HT1080 (cell line): ENCODE results near the gene BEGAIN. TPM values are rescaled to one million over a fixed set of nuclear protein-coding genes. Genes with fewer than 3 reads are reported as not detected.

ENCODE experiments used
- DNase-seq: peaks from one replicate; pipeline ENCODE4 v3.0.0-alpha.2; 2015; ENCODE audit warnings: low read depth
- polyA plus RNA-seq, 2 experiments: library from polyadenylated mRNA; depleted of rRNA; stranded (reverse); fragments of >200 nt; gene quantifications; 2 replicates each; pipeline ENCODE4 v1.2.3, GENCODE V29; 2015
- total RNA-seq: library from RNA; depleted of rRNA; stranded (reverse); fragments of >200 nt; shearing (Covaris generic); gene quantifications from 2 replicates; pipeline ENCODE4 v1.2.3, GENCODE V29; 2014; rRNA removed

Gene BEGAIN, protein sequence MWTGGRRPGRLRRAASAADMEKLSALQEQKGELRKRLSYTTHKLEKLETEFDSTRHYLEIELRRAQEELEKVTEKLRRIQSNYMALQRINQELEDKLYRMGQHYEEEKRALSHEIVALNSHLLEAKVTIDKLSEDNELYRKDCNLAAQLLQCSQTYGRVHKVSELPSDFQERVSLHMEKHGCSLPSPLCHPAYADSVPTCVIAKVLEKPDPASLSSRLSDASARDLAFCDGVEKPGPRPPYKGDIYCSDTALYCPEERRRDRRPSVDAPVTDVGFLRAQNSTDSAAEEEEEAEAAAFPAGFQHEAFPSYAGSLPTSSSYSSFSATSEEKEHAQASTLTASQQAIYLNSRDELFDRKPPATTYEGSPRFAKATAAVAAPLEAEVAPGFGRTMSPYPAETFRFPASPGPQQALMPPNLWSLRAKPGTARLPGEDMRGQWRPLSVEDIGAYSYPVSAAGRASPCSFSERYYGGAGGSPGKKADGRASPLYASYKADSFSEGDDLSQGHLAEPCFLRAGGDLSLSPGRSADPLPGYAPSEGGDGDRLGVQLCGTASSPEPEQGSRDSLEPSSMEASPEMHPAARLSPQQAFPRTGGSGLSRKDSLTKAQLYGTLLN
- 0.33 and 0.35 TPM in 2 replicates for total RNA-seq
- 0.14 TPM in 1 of 2 replicates, not detected in the other for polyA plus RNA-seq (2015; cell fraction: cytosol; rRNA removed)
- polyA plus RNA-seq (2015; cell fraction: nucleus; rRNA removed), result 0.09 TPM in 1 of 2 replicates, not detected in the other

DNA sequence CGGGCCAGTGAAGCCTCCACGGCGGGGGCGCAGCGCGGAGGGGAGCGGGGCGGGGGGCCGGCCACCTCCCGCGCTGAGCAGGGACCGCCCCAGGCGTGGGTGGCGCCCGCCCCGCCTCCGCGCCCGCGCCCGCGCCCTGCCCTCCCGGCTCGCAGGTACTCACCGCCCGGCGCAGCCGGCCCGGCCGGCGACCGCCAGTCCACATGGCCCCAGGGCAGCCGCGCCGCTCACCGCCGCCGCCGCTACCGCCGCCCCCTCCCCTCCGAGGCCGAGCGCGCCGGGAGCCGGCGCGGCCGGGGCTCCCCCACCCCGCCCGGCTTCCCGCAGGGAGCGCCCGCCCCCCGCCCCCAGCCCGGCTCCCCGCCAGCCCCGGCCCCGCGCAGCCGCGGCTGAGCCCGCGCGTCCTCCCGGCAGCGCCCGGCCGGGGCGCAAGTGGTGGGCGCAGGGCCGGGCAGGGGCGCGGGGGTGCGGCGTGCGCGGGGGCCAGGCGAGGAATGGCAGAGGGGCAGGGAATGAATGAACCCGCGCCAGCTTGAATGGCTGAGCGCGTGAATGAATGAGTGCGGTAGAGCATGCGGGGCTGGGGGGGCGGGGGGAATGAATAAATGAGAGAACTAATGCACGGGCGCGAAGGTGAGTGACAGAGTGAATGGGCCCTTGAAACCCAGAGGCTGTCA, at the start of gene BEGAIN:
TSS of gene BEGAIN (minus strand) at position 332 of the 677 bp plus-strand sequence. CDS start at position 205, 127 bp downstream.
- DNase-seq, result no peak

DNA sequence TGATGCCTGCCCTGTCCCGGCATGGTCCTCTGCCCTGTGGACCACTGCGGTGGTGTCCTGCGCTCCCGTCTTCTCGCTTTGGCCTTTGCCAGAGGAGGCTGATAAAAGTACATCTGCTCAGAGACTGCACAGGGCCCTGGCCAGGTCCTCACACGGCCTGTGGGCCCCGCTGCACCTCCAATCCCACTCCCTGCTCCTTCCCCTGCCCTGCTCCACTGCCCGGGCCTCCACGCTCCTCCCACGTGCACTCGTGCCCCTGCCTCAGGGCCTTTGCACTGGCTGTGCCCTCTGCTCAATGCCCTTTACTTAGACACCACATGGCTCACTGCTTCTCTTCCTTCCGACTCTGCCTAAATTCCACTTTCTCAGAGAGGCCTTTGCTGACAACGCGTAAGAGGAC, 49.3 kb upstream of the BEGAIN start:
- no peak for DNase-seq

DNA sequence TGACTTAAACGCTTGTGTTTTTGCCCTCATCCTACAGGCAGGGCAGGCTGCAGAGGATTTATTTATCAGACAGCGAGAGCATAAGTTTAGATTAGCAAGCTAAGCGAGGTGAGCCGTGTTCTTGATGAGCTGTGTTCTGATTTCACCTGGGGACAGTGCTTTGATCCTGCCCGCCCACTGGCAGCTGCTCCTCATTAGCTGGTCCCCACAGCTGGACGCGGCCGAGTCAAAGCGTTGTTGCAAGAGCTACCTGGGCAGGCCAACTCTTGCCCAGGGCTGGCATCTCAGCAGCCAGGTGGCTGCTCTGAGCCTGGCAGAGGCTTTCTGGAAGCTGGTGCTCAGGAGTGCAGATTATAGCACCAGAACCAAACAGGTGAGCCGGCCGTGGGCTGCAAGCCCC, 46.8 kb upstream of the BEGAIN start:
- DNase-seq, result no peak

DNA sequence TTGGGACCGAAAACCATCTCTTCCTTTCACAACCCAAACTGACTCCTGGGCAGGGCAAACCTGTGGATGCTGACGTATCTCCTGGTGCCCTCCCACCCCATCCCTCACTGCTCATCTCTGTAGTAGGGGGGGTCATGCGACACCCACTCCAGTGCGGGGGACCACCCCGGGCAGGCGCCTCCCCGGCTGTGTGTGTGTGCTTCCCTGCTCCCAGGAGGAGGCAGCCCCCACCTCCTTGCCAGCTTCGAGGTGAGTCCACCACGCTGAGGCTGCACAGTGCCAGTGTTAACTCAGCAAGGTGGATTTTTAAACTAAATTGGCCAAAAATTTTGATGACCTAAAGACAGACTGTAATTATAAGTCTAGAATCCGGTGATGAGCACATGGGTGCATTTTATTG, 46.2 kb upstream of the BEGAIN start:
- no peak for DNase-seq

DNA sequence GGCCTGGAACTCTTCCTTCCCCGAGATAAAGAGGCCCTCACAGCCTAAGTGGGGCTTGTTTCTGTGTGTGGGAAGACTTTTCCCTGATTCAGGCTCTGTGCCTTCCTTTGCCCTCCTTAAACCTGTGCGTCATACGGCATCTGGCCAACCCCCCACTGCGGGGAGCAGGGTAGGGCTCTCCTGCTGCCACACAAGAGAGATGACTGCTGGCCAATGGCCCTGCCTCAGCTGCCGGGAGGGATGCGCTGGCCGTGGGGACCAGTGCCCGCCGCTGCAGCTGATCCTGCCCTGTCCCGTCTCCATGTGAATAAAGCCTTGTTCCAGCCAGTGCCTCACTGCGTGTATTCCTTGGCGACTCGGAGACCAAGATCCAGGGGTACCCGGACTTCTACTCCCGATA, 42.5 kb upstream of the BEGAIN start:
- peak; percentile 79 for DNase-seq

DNA sequence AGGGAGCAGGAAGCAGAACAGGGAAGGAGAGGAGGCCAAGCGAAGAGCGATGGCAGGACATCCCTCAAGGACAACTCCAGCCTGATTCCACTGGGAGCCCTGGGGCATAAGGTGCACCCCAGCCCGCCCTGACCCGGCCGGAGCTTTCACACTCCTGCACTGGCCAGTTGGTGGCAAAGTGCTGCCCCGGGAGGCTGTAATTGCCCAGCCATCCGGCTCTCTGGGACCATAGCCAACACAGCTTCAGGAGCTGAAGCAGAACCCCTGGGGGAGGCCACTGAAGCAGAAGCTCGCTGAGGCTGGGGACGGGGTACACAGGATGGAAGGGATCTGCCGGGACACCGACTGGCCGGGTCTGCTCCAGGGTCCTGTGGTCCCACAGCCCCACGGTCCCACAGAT, 41.9 kb upstream of the BEGAIN start:
- DNase-seq, result no peak

DNA sequence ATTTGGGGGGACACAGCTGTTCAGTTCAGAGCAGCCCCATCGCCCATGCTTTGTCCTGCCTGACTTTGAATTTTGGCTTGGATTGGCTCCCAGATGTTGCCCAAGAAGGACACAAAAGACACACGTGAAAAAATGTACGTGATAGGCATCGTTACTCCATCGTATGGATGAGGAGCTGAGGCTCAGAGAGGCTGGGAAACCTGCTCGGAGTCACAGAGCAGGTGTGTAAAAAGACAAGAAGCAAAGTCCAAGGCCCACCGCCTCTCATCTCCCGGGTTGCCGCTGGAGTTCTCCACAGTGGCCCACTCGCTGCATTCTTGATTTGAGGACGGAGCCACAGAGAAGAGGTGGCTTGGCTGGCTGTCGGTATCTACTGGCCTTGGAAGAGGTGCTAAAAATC, 41.0 kb upstream of the BEGAIN start:
- no peak for DNase-seq

DNA sequence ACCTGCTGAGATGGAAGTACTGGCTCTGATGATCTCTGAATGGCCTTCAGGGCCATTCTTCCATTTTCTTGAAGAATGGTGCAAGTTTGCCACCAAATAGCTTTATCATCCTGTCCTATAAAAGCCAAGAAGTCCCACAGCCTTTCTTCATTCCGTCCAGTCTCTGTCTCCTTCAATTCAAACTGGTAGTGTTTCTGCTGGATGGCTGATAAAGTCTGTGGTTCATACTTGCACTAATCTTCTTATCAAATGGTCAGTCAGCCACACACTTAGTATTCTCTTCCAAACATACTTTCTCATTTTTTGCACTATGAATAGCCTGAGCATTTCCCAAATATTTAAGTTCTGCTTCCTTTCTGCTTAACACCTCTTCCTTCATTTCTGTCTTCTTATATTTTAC, 39.4 kb upstream of the BEGAIN start:
- no peak for DNase-seq

DNA sequence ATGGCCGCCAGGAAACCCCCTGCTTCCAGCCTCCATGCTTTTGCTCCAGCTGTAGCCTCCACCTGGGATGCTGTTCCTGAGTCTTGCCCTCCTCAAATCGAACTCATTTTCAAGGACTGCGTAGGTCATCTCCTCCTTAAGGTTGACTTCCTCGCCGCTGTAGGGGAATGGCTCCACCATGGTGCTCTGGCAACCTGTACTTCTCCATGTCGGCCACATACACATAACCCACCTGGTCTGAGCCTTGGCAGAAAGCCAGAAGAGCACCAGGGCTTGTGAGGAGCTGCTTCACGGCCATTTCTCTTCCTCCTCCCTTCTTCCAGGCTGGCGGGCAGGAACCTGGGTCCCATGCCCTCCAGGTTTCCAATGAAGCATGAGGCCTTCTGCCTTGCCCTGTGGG, 36.7 kb upstream of the BEGAIN start:
- no peak for DNase-seq

DNA sequence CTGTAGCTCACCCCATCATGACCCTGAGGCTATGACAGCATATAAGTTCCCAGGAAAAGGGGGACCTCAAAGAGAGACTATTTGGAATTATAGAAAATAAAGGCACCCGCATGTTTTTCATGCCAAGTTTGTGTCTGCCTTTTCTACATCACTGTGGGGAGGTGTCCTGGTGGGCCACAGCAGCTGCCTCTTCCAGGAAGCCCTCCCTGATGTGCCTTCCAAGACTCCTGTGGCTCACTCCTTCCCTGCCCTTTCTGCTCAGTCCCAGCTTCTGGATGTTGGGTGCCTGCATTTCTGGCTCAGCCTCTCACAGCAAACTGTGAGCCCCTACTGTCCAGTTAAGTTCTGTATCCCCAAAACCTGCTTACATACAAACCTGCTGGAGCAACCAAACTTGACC, 36.3 kb upstream of the BEGAIN start:
- DNase-seq, result no peak

DNA sequence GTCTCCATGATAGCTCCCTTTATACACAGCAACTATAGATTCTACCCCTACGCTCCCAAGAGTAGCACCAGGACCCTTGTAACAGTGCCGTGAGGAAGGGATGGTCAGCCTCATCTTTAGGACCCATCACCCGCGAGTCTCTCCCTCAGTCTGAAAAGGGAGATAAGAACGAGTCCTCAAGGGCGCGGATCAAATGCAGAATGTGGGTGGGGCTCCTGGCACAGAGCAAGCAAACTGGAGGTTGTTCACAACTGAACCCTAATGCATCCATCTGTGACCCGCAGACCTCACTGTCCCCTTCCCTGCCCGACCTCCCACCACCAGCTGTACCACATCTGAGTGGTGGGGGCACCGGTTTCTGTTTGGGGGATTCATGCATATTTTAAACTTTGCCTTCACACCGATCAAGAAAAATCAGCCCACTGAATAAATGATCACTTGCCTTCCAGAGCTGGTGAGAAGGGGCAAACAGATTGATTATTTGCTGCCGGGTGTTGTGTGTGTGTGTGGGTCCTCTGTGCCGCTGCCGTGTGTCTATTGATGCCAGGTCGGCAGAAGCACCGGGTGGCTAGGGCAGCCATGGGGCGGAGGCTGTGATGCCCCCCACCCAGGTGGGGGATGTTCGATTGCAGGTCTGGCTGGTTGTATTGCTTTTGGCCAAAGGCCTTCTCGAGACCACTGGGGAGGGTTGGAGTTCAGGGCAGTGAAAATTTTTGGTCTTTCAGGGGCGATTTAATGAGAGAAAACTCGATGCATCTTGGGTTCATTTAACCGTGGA, 35.7 kb upstream of the BEGAIN start:
- DNase-seq, result no peak

DNA sequence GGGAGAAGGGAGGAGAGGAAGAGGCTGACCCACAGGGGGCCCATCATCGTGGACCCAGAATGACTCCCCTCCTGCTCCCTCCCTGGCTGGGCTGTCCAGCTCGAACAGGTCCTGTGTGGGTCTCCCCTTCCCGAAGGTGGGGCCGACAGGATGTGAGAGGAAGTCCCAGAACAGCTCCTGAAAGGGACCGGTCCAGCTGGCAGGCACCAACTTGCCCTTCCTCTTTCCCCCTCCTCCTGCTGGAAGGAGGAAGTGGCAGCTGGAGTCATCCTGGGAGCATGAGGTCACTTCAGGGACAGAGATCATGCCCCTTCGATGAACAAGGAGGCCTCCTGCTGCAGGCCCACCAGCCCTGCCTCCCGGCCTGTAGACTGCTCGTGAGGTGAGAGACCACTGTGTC, 35.0 kb upstream of the BEGAIN start:
- DNase-seq, result no peak

DNA sequence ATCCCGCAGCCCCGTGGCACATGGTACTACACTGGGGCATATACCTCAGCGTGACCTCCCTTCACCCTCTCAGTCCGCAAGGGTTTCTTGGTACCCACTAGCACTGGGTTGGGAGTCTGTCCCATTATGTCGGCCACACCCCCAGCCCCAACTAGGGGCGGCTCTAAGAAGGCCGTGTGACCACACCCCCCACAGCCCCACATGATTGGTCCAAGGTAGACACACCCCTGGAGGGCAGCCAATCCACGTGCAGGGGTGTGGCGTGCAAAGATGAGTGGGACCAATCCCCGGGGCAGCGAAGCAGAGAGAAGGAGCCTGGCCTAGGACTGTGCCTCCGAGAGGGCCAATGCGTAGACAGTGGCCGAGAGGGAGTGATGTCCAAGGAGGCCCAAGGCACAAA, 34.6 kb upstream of the BEGAIN start:
- DNase-seq, result no peak

DNA sequence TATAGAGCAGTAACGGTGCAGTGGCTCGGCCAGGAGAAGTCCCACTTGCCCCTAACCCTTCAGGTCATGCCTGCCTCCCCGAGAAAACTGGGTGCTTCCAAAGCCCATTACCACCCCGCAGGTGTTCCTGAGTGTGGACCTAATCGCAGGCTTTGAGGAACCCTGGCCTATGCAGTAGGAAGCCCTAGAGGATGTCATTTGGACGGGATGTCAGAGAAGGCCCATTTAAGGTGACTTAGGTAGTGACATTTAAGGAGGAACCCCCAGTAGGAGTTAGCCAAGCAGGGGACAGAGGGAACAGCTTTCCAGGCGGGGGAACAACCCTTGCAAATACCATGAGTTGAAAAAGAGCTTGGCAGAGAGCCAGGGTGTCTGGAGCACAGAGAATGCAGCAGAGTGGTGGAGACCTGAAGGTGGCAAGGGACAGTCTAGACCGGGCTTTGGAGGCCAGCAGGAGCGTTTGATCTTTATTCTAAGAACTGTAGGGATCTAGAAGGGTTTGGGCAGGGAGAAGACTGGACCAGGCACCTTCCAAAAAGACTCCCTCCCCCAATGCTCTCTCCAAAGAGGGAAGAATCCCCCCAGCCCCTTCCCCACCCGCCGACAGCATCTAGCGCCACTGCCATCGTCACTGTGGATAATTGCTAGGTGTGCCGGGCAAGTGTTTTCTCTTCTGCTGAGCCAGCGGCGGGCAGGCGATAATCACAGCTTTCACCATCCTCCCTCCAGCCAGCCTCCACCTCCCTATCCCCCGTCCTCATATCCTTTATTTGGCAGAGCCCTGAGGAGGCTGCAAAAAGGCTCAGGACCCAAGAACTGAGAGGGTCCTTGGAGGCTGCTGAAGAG, 33.3 kb upstream of the BEGAIN start:
- DNase-seq, result no peak

DNA sequence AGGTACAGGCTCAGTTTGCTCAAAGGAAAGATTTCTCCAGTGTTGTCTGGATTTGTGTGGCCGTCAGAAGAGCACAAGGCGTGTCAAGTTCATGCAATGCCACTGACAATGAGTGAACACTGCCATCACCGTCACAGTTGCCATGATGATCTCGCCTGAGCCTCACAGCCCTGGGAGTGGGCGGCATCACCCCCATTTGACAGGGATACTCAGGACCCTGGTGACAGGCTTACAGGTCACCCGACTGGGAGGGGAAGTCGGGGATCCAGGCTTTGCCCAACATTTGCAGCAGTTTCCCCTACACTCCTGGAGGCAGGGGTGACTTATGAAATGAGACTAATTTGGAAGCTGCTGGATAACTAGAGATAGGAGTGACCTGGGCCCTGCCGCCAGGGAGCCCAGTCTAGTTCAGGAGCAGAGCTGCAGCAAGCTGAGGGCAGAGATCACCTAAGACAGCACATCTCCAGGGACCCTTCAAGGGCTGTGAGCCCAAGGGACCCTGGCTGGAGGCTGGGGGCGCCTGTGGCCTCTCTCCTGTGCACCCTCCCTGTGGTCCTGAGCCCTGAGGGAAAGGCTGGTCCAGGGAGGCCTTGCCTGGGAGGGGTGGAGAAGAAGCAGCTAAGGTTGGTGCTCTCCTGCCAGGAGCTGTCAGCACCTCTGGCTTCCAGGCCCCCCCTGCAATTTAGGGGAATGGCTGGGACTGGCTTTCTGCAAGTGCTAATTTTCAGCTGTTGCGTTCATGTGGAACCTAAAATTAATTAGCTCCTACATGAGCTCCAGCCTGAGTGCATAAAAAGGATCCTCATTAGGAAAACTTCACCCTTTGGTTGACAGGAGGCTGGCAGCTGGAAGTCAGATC, 32.4 kb upstream of the BEGAIN start:
- no peak for DNase-seq

DNA sequence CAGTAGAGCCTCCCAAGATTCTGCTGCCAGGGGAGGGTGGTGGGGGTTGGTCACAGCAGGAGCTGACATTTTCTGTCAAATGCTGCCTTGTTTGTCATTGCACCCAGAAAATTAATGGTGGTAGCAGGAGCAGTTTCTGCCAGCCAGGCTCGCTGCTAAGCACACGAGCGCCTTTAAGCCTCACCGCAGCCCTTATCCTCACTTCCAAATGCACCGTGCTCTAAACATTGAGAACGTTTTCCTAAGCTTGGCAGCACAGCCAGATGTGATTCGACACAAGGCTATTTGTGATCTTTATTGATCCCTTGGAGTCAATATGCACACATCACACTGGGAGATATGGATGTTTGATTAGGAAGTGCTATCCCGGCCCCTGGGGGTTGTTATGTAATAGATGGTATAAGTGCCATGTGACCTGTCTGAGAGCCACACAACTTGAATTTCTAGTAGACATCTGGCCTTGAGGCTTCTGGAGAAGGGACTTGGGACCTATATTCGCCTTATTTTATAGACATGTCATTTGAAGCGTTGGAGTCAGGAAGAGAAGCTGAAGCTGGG, 31.6 kb upstream of the BEGAIN start:
- no peak for DNase-seq

DNA sequence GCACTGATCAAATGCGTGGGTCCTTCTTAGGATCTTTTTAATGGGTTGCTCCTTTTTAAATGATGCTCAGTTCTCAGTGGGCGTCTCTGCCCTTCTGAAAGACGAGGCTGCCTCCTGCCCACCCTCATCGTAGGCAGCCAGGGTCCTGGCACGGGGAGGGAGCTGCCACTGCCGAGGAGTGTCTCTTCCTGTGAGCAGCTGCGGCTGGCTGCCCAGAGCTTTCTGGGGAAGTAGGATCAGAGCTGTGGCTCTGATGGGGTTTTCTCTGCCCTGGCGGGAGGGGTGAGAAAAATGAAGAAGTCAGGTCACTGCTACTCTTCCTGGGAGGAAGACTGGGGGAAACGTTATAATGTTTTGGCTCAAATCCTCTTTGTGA, 31.1 kb upstream of the BEGAIN start:
- no peak for DNase-seq

DNA sequence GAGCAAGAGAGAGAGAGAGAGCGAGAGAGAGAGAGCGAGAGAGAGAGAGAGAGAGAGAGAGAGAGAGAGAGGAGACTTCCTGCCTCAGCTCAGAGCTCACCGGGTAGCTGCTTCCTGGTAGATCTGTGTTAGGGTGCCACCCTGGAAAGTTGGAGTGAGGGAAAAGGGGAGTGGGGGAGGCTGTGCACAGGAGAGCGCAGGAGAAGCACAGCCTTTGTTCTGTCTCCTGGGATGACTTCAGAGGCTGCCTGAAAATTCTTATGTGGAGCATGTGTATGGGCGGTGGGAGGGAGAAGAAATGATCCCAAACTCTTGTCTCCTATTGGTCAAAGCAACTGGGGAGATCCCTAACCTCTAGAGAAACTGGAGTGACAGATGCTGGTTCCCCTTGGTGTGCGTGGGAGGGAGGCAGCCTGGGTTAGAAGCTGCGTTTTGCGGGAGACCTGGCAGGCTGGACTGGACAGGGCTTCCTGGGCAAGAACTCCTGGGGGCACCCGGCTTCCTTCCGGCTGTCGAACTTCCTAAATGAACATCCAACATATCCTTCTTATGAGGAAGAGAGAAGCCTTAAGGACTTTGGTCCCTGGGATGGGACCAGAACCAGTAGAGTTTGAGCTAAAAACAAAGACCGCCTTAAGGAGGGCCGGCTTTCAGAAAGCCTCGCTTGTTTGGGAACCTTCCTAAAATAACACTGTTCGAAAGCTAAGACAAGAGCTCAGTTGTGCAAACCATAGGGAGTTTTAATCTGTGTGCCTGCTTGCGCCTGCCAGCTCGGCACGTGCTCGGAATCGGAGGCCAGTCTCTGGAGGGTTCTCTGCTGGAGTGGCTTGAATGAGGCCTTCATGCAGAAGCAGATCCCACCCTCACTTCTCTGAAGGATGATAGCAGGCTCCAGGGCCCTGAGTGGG, 30.4 kb upstream of the BEGAIN start:
- no peak for DNase-seq
